GM13976 (cell line): ENCODE measurements around the gene TBC1D2.

Experiments
- DNase-seq: peaks from one replicate; pipeline ENCODE4 v3.0.0; 2012; ENCODE audit warnings: low spot score
- in situ Hi-C: fragments of 300-500 bp; cut with MboI; formaldehyde crosslinking; loops from one replicate; pipeline ENCODE4 v1.12.0; 2022; ENCODE audit warnings: low sequenced_read_pairs, mixed read lengths, inconsistent platforms; ENCODE audit not compliant: unreplicated experiment
- TF ChIP-seq, protein P1 (sequence below): IDR thresholded peaks from 2 replicates; pipeline ENCODE4 v1.5.1; 2012; ENCODE audit warnings: borderline replicate concordance, mild to moderate bottlenecking; ENCODE audit not compliant: insufficient read depth; ENCODE audit errors: extremely low read depth, missing control alignments, control extremely low read depth

Gene TBC1D2

DNA sequence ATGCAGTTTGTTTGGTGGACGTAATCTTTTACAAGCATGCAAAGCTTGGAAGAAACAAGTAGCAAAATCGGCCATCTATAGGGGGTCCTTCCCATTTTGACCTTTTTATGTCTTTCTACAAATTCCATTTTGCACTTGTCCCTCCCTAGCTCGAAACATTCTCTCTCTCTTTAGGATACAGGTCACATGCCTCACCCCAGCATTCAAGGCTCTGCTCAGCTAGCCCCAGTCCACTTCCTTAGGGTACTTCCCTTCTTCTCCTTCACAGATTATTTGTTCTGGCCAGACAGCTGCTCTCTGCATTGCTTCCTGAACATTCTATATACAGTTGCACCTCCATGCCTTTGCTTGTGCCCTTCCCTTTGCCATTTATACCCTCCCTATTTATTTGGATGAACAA is 104.7 kb downstream of the TBC1D2 start:
- TF ChIP-seq, protein P1, sequence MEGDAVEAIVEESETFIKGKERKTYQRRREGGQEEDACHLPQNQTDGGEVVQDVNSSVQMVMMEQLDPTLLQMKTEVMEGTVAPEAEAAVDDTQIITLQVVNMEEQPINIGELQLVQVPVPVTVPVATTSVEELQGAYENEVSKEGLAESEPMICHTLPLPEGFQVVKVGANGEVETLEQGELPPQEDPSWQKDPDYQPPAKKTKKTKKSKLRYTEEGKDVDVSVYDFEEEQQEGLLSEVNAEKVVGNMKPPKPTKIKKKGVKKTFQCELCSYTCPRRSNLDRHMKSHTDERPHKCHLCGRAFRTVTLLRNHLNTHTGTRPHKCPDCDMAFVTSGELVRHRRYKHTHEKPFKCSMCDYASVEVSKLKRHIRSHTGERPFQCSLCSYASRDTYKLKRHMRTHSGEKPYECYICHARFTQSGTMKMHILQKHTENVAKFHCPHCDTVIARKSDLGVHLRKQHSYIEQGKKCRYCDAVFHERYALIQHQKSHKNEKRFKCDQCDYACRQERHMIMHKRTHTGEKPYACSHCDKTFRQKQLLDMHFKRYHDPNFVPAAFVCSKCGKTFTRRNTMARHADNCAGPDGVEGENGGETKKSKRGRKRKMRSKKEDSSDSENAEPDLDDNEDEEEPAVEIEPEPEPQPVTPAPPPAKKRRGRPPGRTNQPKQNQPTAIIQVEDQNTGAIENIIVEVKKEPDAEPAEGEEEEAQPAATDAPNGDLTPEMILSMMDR = no peak
- peak; percentile 8 for DNase-seq
- in situ Hi-C loops = no loop called here

DNA sequence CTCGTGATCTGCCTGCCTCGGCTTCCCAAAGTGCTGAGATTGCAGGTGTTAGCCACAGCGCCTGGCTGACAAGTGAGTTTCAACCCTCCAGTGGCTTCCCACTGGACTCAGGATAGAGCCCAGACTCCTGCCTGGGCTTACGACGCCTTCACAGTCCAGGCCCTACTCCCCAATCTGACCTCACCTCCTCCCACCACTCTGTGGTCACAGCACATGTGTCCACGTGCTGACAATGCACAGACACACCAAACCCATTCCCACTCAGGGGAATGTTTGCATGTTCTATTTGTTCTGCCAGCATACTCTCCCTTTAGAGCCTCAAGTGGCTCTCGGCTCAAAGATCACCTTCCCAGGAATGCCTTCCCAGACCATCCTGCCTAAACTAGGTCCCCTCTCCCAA is 105.3 kb downstream of the TBC1D2 start:
- in situ Hi-C loops = no loop called here
- TF ChIP-seq, protein P1 = no peak
- peak; percentile 13 for DNase-seq

DNA sequence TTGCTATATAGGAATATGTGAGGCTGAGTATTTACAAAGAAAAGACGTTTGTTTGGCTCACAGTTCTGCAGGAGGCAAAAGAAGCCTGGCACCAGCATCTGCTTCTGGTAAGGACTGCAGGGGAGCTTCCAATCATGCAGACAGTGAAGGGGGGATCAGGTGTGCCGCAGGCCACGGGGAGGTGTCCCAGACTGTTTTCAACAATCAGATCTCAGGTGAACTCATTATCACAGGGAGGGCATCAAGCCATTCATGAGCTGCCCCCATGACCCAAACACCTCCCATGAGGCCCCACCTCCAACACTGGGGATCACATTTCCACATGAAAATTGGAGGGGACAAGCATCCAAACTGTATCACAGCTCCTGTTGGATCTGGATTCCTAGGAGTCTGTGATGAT is 106.0 kb downstream of the TBC1D2 start:
- TF ChIP-seq, protein P1 = no peak
- in situ Hi-C loops = no loop called here
- DNase-seq = no peak
